ENCODE measurements around the gene FTCD.

The FTCD gene

DNA sequence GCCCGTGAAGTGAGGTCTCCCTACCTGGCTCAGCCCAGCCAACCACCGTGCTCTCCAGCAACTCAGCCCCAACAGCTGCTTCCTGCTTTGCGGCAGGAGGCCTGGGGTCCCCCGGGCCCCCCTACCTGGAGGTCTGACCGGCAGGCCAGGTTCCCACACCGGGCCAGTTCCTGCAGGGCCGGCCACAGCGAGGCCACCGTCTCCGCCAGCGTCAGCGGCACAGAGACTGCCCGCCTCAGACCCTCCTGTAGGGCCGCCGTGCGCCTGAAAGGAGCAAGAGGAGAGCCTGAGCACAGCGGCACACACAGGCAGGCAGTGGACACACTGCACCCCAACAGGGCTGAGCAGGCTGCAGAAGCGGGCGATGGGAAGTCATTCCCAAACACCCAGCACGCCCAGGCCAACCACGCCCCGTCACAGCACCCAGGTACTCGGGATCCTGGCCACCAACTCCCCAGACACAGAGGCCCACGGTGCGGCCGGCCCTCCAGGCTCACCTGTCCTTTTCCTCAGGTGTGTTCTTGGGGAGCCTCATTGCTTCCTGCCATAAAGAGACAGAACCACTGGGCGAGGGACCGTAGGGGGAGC lies 16.9 kb downstream of the FTCD start:
- DNase-seq (ENCODE audit: low spot score) = no peak

DNA sequence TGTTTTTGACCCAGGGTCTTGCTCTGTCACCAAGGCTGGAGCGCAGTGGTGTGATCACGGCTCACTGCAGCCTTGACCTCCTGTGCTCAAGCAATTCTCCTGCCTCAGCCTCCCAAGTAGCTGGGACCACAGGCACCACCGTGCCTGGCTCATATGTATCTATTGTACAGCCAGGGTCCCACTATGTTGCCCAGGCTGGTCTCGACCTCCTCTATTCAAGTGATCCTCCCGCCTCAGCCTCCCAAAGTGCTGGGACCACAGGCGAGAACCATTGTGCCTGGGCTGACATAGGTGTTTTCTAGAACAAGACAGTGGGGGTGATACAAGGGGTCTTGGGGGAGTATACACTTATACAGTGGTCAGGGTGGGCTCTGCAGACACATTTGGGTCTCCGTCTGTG lies 17.5 kb downstream of the FTCD start:
- no peak for DNase-seq (ENCODE audit: low spot score)

DNA sequence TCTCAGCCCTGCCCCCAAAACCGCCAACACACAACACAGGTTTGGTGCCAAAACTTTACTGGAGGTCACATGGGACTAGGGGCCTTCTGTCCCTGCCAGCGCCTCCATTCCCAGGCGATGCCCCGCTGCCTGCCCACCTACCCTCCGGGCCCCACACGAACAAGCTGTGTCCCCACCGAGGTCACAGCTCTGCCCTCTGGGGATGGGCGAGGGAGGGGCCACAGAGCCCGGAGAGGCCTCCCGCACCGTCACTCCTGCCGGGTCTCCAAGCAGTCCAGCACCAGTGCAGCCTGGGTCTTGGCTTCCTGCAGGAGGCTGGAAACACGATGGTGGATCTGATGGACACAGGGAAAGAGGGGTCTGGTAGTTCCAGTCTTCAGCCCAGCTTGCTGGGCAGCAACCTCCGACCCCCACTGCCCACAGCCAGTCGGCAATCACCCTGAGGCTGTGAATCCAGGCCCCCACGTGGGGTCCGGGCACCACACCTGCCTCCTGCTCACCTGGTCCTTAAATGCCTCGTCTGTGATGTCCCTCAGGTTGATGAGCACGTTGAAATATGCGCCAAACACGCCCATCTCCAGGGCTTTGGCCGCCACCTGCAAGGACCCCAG lies 18.5 kb downstream of the FTCD start:
- DNase-seq (ENCODE audit: low spot score) = no peak

DNA sequence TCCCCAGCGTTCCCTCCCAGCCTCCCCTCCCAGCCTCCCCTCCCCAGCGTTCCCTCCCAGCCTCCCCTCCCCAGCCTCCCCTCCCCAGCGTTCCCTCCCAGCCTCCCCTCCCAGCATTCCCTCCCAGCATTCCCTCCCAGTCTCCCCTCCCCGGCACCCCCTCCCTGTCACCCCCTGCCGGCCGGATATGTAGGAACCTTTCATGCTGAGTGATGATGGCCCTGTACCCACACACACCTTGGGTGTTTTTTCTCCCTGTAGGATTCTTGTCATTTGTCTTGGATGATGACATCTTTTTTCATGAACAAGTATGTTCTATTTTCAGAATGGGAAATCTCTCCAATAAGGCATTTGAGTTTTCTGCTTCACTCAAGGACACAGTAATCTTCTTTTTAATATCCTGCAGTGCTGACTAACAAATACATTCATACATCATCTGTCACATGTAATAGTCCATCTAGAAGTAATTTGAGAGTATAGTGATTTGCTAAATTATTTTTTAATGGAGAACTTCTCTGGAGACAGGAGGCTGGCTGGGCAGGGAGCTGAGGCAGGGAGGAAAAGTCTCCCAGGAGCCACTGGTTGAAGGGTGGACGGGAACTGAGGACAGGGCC lies 19.5 kb downstream of the FTCD start:
- no peak for DNase-seq (ENCODE audit: low spot score)

DNA sequence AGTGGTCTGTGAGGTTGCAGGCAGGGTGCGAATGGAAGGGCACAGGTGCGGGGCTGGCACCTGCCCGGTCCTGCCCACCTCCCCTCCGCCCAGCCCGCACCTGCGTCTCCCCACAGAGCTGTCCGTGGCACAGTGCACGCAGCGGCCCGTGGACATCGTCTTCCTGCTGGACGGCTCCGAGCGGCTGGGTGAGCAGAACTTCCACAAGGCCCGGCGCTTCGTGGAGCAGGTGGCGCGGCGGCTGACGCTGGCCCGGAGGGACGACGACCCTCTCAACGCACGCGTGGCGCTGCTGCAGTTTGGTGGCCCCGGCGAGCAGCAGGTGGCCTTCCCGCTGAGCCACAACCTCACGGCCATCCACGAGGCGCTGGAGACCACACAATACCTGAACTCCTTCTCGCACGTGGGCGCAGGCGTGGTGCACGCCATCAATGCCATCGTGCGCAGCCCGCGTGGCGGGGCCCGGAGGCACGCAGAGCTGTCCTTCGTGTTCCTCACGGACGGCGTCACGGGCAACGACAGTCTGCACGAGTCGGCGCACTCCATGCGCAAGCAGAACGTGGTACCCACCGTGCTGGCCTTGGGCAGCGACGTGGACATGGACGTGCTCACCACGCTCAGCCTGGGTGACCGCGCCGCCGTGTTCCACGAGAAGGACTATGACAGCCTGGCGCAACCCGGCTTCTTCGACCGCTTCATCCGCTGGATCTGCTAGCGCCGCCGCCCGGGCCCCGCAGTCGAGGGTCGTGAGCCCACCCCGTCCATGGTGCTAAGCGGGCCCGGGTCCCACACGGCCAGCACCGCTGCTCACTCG lies 23.3 kb downstream of the FTCD start:
- DNase-seq (ENCODE audit: low spot score) = no peak

DNA sequence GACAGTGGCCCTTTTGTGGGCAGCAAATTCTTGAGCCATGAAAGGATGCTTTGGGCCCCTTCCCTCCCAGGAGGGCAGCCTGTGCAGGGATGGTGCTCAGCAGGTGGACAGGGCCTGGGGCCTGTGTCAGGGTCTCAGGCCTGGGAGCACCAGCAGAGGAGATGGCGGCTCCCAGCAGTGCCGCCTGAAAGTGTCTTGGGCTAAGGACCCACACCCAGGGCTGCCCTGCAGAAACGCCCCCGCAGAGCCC lies 23.9 kb downstream of the FTCD start:
- DNase-seq (ENCODE audit: low spot score) = no peak

DNA sequence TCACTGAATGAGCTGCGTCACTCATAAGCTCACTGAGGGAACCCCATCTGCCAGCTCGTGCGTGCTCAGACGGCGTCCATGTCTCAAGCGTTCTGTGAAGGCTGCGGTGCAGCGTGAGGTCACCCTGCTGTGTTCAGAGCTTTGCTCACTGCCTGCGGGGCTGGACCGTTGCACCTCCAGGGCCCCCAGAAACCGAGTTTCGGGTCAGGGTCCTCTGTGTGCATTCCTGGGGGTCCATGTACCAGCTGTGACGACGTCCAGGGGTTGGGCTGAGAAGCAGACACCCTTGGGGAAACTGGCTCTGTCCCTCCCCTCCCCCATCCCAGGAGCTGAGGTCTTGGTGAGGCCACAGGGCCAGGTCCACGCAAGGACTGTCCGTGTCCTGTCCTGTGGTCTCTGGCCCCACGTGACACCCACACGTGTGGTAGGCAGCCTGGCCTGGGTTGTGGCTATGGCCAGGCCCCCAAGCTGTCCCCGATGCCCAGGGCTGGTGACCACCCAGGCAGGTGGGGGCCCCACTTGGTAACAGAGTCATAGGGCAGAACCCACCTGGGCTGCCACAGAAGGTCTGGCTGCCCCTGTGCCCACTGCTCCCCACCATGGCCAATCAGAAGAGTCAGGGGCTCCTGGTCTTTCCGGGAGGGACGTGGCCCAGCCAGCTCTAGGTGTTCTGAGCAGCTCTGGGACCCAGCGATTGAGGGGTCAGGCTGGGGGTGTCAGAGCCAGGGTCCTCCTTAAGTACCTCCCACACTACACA lies 24.4 kb downstream of the FTCD start:
- DNase-seq (ENCODE audit: low spot score) = no peak

DNA sequence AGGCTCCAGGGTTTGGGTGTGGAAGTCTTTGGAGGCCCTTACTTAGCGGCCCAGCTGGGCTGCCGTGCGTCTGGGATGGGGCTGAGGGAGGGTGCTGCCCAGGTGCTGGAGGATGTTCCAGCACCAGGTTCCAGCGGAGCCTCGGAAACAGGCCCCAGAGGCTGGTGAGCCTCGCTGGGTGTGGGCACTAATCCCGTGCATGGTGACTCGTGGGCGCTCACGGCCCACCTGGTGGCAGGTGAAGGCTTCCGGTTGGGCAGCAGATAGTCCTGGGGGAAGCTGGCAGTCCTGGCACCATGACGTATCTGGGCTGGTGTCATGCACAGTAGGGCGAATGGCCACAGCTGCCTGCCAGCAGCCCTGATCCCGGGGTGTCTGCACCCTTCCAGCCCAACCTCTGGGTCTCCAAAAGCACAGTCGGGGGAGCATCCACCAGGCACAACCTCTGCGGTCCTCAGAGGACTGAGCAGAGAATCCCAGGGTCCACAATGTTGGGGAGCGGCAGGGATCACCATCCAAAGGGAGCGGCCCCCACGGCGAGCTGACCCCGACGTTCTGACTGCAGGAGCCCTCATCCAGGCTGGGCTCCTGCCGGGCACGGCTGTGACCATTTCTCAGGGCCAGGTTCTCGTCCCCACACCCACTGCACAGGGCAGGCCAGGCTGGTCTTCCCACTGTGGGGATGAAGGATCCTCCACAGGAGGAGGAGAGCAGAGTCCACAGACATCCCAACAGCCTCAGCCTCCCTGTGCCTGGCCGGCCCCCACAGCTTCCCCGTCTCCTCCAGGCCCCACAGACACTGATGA lies 25.3 kb downstream of the FTCD start:
- DNase-seq (ENCODE audit: low spot score) = no peak

DNA sequence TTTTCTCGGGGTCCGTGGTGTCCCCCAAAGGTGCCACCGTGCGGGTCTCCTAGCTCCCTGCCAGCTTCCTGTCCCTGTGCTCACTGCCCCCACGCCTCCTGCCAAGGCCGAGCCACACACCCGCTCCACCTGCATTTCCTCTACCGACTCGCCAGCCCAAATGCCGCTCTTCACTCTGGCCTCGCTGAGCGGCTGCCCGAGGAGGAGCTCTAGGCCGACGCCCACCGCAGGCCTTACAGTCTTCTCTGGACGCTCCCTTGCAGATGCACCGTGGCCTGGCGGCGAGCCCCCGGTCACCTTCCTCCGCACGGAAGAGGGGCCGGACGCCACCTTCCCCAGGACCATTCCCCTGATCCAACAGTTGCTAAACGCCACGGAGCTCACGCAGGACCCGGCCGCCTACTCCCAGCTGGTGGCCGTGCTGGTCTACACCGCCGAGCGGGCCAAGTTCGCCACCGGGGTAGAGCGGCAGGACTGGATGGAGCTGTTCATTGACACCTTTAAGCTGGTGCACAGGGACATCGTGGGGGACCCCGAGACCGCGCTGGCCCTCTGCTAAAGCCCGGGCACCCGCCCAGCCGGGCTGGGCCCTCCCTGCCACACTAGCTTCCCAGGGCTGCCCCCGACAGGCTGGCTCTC lies 26.3 kb downstream of the FTCD start:
- no peak for DNase-seq (ENCODE audit: low spot score)

DNA sequence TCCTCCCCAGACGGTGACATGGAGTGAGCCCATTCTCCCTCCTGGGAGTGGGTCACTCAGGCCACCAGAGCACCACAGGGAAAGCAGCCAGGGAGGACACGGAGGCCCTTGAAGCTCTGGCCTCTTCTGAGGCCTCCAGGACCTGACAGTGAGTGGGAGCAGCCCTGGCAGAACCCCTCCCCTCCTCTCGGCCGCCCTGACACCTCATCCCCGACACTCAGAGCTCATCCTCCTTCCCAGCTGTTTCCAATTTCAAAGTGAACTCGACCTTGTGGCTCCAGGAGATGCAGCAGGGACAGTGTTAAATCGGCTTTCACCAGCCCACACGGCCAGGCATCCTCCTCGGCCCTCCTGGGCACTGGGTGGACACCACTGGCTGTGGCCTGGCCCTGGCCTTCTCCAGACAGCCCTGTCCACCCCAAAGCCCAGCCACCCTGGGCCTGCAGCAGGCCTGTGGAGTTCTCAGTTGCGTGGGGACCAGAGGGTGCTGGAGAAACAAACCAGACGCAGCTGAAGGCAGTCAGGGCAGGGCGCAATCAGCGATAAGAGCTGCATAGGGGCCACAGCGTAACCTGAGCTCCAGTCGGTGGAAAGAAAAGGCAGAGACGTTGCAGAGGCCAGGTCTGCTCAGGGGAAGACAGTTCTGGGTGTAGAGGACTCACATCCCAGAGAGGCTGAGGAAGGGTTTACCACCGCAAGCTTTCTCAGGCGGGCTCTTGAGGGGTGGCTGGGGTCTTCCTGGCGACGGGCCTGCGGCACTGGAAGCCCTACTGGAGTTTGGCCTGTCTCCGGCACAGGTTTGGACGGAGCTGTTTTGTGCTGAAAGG lies 27.1 kb downstream of the FTCD start:
- no peak for DNase-seq (ENCODE audit: low spot score)

DNA sequence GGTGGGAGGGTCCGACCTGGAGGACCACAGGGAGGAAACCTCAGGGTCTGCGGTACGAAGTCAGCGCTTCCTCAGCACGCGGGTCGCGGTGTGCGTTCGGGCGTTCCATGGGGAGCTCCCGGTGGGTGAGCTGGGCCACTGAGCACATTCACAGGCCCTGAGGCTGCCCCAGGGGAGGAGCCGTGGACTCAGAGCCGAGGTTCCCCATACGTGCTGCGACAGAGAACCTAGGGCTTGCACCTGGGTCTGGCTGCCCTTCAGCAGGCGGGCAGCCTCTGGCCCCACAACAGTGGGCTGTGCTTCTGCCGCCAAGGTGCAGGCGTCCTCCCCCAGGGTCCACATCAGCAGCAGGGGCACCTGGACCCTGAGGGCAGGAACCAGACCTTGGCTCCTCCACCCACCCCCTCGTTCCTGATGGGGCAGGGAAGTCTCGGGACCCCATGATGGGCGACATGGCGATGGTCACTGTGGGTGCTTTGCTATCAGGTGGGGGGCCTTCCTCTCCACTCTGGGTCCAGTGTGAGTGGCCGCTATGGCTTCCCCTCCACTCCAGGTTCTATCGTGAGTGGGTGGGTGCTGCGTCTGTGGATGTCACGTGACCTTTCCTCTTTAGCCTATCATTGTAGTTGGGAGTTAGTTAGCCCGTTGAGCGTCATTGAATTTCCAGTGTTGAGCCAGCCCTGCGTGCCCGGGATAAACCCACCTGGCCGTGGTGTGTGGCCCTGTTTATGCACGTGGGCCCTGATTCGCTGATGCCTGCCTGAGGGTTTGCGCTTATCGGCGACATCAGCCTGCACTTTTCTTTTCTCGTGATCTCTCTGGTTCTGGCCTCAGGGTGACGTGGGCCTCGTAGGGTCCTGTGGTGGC lies 27.9 kb downstream of the FTCD start:
- DNase-seq (ENCODE audit: low spot score) = no peak

DNA sequence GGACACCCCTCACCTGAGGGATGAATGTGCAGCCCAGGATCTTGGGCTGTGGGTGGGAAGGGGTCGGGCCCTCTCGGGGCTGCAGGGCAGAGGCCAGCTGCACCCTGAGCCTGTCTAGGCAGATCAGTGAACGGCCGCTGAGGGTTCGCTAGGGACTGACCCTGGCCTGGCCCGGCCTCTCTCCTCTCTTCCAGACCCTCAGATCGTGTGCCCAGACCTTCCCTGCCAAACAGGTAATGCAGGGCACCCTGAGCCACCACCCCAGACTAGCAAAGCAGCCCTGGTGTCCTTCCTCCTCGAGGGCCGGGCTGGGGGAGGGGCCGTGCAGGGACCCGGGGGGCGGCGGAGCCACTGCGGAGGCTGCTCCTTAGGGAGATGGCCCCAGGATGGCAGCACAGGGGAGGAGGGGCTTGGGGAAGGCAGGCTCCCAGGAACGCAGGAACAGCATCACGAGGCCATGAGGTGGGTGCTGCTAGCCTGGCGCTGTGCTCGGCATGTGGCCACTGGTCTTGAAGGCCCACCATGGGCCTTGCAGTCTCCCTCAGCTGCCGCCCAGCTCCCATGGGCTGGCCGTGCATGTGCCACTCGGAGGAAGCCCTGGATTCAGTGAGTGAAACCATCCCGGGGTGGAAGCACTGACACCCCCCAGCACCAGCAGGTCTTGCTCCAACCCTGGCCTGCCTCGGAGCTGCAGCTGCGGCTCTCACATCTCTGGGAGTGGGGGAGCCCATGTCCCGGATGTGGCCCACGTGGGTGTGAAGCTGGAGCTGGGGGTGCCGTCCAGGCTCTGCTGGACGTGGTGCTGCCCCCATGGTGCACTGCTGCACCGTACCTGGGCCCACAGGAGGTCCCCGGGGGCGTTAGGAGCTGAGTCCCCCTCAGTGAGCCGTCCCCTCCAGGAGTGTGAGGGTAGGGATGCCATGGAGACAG lies 28.8 kb downstream of the FTCD start:
- no peak for DNase-seq (ENCODE audit: low spot score)

DNA sequence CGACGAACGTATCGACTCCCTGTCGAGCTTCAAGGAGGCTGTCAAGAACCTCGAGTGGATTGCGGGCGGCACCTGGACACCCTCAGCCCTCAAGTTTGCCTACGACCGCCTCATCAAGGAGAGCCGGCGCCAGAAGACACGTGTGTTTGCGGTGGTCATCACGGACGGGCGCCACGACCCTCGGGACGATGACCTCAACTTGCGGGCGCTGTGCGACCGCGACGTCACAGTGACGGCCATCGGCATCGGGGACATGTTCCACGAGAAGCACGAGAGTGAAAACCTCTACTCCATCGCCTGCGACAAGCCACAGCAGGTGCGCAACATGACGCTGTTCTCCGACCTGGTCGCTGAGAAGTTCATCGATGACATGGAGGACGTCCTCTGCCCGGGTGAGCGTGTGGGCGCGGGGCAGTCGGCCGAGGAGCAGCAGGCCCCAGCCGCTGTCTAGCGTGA lies 29.5 kb downstream of the FTCD start:
- DNase-seq (ENCODE audit: low spot score) = no peak

DNA sequence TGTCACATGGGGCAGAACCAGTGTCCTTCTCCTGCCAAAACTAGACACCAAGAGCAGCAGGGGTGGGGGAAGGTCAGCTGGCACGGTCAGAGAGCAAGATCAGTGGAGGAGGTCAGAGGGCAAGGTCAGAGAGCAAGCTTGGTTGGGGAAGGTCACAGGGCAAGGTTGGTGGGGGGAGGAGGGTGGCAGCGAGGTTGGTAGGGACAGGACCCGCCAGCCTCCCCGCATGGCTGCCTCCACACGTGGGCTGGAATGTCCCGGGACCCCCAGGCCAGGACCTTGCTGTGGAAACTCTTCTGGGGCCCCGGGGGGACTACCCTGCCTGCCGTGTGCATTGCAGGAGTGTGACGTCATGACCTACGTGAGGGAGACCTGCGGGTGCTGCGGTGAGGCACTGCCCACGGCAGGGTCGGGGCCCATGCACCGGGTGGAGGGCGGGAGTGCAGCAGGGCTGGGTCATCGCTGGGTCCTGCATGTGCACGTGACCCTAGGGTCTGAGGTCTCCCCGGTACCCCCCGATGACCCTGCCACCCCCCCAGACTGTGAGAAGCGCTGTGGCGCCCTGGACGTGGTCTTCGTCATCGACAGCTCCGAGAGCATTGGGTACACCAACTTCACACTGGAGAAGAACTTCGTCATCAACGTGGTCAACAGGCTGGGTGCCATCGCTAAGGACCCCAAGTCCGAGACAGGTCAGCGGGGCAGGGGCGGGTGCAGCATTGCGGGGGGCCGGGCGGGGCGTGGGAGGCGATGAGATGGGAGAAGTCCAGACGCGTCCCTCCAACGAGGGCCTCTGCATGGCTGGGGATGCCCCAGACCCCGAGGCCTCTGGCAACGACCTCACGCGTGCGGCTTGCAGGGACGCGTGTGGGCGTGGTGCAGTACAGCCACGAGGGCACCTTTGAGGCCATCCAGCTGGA lies 30.2 kb downstream of the FTCD start:
- no peak for DNase-seq (ENCODE audit: low spot score)

DNA sequence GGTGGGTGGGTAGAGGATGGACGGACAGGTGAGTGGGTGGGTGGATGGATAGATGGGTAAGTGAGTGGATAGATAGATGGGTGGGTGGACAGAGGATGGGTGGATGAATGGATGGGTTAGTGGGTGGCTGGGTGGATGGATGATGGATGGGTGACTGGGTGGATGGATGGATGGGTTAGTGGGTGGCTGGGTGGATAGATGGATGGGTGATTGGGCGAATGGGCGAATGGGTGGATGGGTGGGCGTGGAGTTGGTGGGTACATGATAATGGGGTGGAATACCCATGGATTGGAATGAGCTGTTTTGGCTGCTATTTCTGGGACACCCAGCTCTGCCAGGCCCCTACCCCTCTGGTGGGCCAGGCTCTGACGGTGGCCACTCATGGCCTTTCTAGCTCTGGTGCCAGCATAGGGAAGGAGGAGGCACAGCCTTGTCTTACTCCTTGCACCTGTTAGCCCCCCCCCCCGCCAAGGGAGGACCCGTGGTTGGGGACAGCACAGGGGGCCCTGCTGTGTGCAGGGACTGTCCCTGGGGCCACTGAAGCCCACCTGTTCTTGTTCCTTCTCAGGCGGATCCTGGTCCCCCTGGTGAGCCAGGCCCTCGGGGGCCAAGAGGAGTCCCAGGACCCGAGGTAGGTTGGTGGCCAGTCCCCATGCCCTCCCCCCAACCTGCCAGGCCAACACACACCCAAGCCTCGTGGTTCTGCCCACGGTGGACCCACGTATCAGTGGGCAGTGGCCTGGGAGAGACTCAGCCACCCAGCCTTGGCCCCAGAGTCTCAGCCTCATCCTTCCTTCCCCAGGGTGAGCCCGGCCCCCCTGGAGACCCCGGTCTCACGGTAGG lies 31.1 kb downstream of the FTCD start:
- no peak for DNase-seq (ENCODE audit: low spot score)
